Vagina (tissue), 2 donors: ENCODE data around the gene MAGEB1.

Experiments used
- CTCF ChIP-seq, 3 experiments: fragments of 450-650 bp in 2 of 3; fragments of 200-600 bp in 1 of 3; sonication (generic) in 1 of 3; IDR thresholded peaks; one replicate each; pipeline ENCODE4 v1.5.1; 2017 to 2019; ENCODE audit warnings: antibody characterized with exemption in 3 of 3, mild to moderate bottlenecking in 2 of 3, moderate library complexity in 2 of 3
- POLR2A ChIP-seq, 2 donors: fragments of 450-650 bp; IDR thresholded peaks; one replicate each; pipeline ENCODE4 v1.6.1; 2017; ENCODE audit warnings: antibody characterized with exemption in 2 of 2, mild to moderate bottlenecking in 2 of 2, moderate library complexity in 2 of 2
- POLR2AphosphoS5 ChIP-seq, 2 donors: sonication (generic); formaldehyde crosslinking; IDR thresholded peaks; one replicate each; pipeline ENCODE4 v1.9.0; 2017; ENCODE audit warnings: antibody characterized with exemption in 2 of 2, mild to moderate bottlenecking in 2 of 2, low read depth in 1 of 2; ENCODE audit not compliant: insufficient read depth in 1 of 2

GRCh38 chrX:30301208-30301607 is 54.3 kb downstream of the MAGEB1 start:
- no peak for TF ChIP-seq POLR2A (IDR thresholded peaks at IDR 0.05)
- no peak for TF ChIP-seq CTCF (IDR thresholded peaks at IDR 0.05)
- no peak for TF ChIP-seq POLR2AphosphoS5 (IDR thresholded peaks at IDR 0.05; ENCODE audit: insufficient read depth in 1 of 2, low read depth in 1 of 2)
